ENCODE results near the gene PKP4.

The PKP4 gene

GRCh38 chr2:158620656-158621055 lies 163.9 kb downstream of the PKP4 start:
- Histone ChIP-seq H3K4me3 (ENCODE audit: low read depth in 1 of 2, low read length in 2 of 2) (no peak overlapping the region), H3K9me3 (ENCODE audit: insufficient read depth, low read length, severe bottlenecking) (no peaks in the 10 kb centered on the region), H2AFZ (ENCODE audit: low read depth, low read length) (no peak overlapping the region), H3K9ac (ENCODE audit: low read depth, low read length) (no peak overlapping the region), H3K27me3 (ENCODE audit: insufficient read depth, low read length, poor library complexity) (no peaks in the 10 kb centered on the region), H3K36me3 (ENCODE audit: insufficient read depth, low read length) (peaks cover 56% of the 10 kb centered on the region), H3K79me2 (ENCODE audit: insufficient read depth, low read length) (no peaks in the 10 kb centered on the region), H3K27ac (ENCODE audit: low read length) (no peak overlapping the region), H3K4me1 (ENCODE audit: insufficient read depth, low read length) (no peaks in the 10 kb centered on the region), H4K20me1 (ENCODE audit: insufficient read depth, low read length) (no peaks in the 10 kb centered on the region), H3K4me2 (ENCODE audit: insufficient read depth, low read length) (no peak overlapping the region)
- DNase-seq (no peak), ATAC-seq (ENCODE audit: insufficient read depth, low read depth) (no peak)
- TF ChIP-seq EZH2 (IDR thresholded peaks at IDR 0.05; ENCODE audit: borderline replicate concordance, low read depth, low read length, severe bottlenecking) (no peak), CTCF (IDR thresholded peaks at IDR 0.05; ENCODE audit: borderline replicate concordance, extremely low read depth, low read length, poor library complexity, severe bottlenecking) (no peak)

GRCh38 chr2:158624071-158624667 lies 167.4 kb downstream of the PKP4 start:
- no peak overlapping the region for H2AFZ ChIP-seq (ENCODE audit: low read depth, low read length)
- H3K4me2 ChIP-seq (ENCODE audit: insufficient read depth, low read length) = no peak overlapping the region
- H3K9me3 ChIP-seq (ENCODE audit: insufficient read depth, low read length, severe bottlenecking) = no peaks in the 10 kb centered on the region
- H3K4me1 ChIP-seq (ENCODE audit: insufficient read depth, low read length) = no peaks in the 10 kb centered on the region
- no peak overlapping the region for H3K27ac ChIP-seq (ENCODE audit: low read length)
- ATAC-seq (ENCODE audit: insufficient read depth, low read depth) (no peak), DNase-seq (no peak)
- H4K20me1 ChIP-seq (ENCODE audit: insufficient read depth, low read length) = no peaks in the 10 kb centered on the region
- no peak for TF ChIP-seq CTCF (IDR thresholded peaks at IDR 0.05; ENCODE audit: borderline replicate concordance, extremely low read depth, low read length, poor library complexity, severe bottlenecking)
- no peak for TF ChIP-seq EZH2 (IDR thresholded peaks at IDR 0.05; ENCODE audit: borderline replicate concordance, low read depth, low read length, severe bottlenecking)
- H3K4me3 ChIP-seq (ENCODE audit: low read depth in 1 of 2, low read length in 2 of 2) = no peak overlapping the region
- peaks cover 46% of the 10 kb centered on the region for H3K36me3 ChIP-seq (ENCODE audit: insufficient read depth, low read length)
- no peaks in the 10 kb centered on the region for H3K79me2 ChIP-seq (ENCODE audit: insufficient read depth, low read length)
- no peaks in the 10 kb centered on the region for H3K27me3 ChIP-seq (ENCODE audit: insufficient read depth, low read length, poor library complexity)
- H3K9ac ChIP-seq (ENCODE audit: low read depth, low read length) = no peak overlapping the region

GRCh38 chr2:158624961-158625360 lies 168.2 kb downstream of the PKP4 start:
- peaks cover 46% of the 10 kb centered on the region for H3K36me3 ChIP-seq (ENCODE audit: insufficient read depth, low read length)
- no peak overlapping the region for H3K4me2 ChIP-seq (ENCODE audit: insufficient read depth, low read length)
- no peaks in the 10 kb centered on the region for H3K4me1 ChIP-seq (ENCODE audit: insufficient read depth, low read length)
- TF ChIP-seq EZH2 (IDR thresholded peaks at IDR 0.05; ENCODE audit: borderline replicate concordance, low read depth, low read length, severe bottlenecking) (no peak), CTCF (IDR thresholded peaks at IDR 0.05; ENCODE audit: borderline replicate concordance, extremely low read depth, low read length, poor library complexity, severe bottlenecking) (no peak)
- H3K9me3 ChIP-seq (ENCODE audit: insufficient read depth, low read length, severe bottlenecking) = no peaks in the 10 kb centered on the region
- no peak overlapping the region for H3K4me3 ChIP-seq (ENCODE audit: low read depth in 1 of 2, low read length in 2 of 2)
- no peak overlapping the region for H3K9ac ChIP-seq (ENCODE audit: low read depth, low read length)
- DNase-seq (no peak), ATAC-seq (ENCODE audit: insufficient read depth, low read depth) (no peak)
- H3K27me3 ChIP-seq (ENCODE audit: insufficient read depth, low read length, poor library complexity) = no peaks in the 10 kb centered on the region
- H4K20me1 ChIP-seq (ENCODE audit: insufficient read depth, low read length) = no peaks in the 10 kb centered on the region
- H3K27ac ChIP-seq (ENCODE audit: low read length) = no peak overlapping the region
- H3K79me2 ChIP-seq (ENCODE audit: insufficient read depth, low read length) = no peaks in the 10 kb centered on the region
- no peak overlapping the region for H2AFZ ChIP-seq (ENCODE audit: low read depth, low read length)
